Measurements from ENCODE around the gene TNS3.
"Not testable (repeated sequence)": the region's sequence is repeated elsewhere in the genome, so short reads cannot be mapped to it uniquely, and the experiment has no call there.

TNS3 gene

GRCh38 chr7:47444376-47445098 is 137.4 kb downstream of the TNS3 start:
- DNase-seq: no peak

- DNase-seq: no peak
These were observed 138.9 kb downstream of the TNS3 start for GRCh38 chr7:47443049-47443448.

GRCh38 chr7:47442605-47442865 is 139.4 kb downstream of the TNS3 start:
- DNase-seq: no peak

- DNase-seq: no peak
These were observed 139.9 kb downstream of the TNS3 start for GRCh38 chr7:47441796-47442604.

- not testable (repeated sequence) for DNase-seq
These were observed 140.9 kb downstream of the TNS3 start for GRCh38 chr7:47441048-47441447.

GRCh38 chr7:47440320-47440719 is 141.6 kb downstream of the TNS3 start:
- no peak for DNase-seq

GRCh38 chr7:47439181-47439667 is 142.7 kb downstream of the TNS3 start:
- DNase-seq: no peak

GRCh38 chr7:47438411-47439029 is 143.4 kb downstream of the TNS3 start:
- no peak for DNase-seq

GRCh38 chr7:47435889-47436312 is 146.0 kb downstream of the TNS3 start:
- DNase-seq: no peak

GRCh38 chr7:47433564-47433895 is 148.4 kb downstream of the TNS3 start:
- no peak for DNase-seq

- DNase-seq: no peak
These were observed 149.0 kb downstream of the TNS3 start for GRCh38 chr7:47432671-47433563.

GRCh38 chr7:47430422-47430821 is 151.5 kb downstream of the TNS3 start:
- no peak for DNase-seq

GRCh38 chr7:47428768-47429472 is 153.0 kb downstream of the TNS3 start:
- DNase-seq: no peak

- DNase-seq: no peak
These were observed 153.7 kb downstream of the TNS3 start for GRCh38 chr7:47428052-47428767.

GRCh38 chr7:47427051-47427643 is 154.8 kb downstream of the TNS3 start:
- DNase-seq: no peak

GRCh38 chr7:47424523-47424922 is 157.4 kb downstream of the TNS3 start:
- DNase-seq: no peak

GRCh38 chr7:47423196-47423595 is 158.7 kb downstream of the TNS3 start:
- DNase-seq: no peak

GRCh38 chr7:47422611-47423010 is 159.3 kb downstream of the TNS3 start:
- no peak for DNase-seq

GRCh38 chr7:47421456-47421855 is 160.5 kb downstream of the TNS3 start:
- no peak for DNase-seq

- DNase-seq: no peak
These were observed 161.7 kb downstream of the TNS3 start for GRCh38 chr7:47420122-47420780.

GRCh38 chr7:47419471-47419870 is 162.4 kb downstream of the TNS3 start:
- DNase-seq: no peak

Measured in T-helper 1 cell (primary cell).